Testis (tissue), 2 donors: ENCODE results near the gene POGLUT2.

Experiments used
- POLR2A ChIP-seq: fragments of 450-650 bp; IDR thresholded peaks from one replicate; pipeline ENCODE4 v1.6.1; 2017; ENCODE audit warnings: antibody characterized with exemption, mild to moderate bottlenecking, moderate library complexity
- TF ChIP-seq, protein P1 (sequence below), 3 experiments: fragments of 450-650 bp in 2 of 3; fragments of 200-600 bp in 1 of 3; sonication (generic) in 1 of 3; IDR thresholded peaks; one replicate each; pipeline ENCODE4 v1.5.1; 2016 to 2019; ENCODE audit warnings: antibody characterized with exemption in 3 of 3, mild to moderate bottlenecking in 2 of 3, moderate library complexity in 1 of 3

DNA sequence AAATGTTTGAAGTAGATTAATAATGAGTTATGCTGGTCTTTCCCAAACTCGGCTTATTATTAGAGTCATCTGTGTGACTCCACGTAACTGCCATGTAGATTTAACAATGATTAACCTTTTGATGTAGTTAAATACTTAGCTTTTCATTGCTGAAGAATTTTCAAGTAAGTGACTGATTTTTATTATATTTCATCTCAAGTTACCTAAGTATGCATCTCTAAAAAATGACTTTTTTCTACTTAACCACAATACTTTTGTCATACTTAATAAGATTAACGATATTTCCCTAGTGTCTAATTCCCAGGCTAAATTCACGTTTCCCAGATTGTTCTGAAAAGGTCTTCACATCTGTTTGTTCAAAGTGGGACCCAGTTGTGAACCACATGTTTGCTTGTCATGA is 17.9 kb upstream of the POGLUT2 start:
- TF ChIP-seq POLR2A: no peak
- TF ChIP-seq, protein P1, sequence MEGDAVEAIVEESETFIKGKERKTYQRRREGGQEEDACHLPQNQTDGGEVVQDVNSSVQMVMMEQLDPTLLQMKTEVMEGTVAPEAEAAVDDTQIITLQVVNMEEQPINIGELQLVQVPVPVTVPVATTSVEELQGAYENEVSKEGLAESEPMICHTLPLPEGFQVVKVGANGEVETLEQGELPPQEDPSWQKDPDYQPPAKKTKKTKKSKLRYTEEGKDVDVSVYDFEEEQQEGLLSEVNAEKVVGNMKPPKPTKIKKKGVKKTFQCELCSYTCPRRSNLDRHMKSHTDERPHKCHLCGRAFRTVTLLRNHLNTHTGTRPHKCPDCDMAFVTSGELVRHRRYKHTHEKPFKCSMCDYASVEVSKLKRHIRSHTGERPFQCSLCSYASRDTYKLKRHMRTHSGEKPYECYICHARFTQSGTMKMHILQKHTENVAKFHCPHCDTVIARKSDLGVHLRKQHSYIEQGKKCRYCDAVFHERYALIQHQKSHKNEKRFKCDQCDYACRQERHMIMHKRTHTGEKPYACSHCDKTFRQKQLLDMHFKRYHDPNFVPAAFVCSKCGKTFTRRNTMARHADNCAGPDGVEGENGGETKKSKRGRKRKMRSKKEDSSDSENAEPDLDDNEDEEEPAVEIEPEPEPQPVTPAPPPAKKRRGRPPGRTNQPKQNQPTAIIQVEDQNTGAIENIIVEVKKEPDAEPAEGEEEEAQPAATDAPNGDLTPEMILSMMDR (IDR thresholded peaks at IDR 0.05): no peak
